Prostate gland (tissue), 2 donors: ENCODE results near the gene CRY2. TPM values are rescaled to one million over a fixed set of nuclear protein-coding genes. Genes with fewer than 3 reads are reported as not detected.
"Not testable (repeated sequence)": the region's sequence is repeated elsewhere in the genome, so short reads cannot be mapped to it uniquely, and the experiment has no call there.

ENCODE experiments used
- DNase-seq: peaks from one replicate; pipeline ENCODE4 v3.0.0-alpha.2; 2019; ENCODE audit warnings: low spot score
- H3K27ac ChIP-seq, 2 donors: fragments of 200-600 bp; sonication (generic); 2 replicates each; pipeline ENCODE4 v1.5.1; 2017 to 2019
- H3K27me3 ChIP-seq: fragments of 200-600 bp; sonication (generic); replicated peaks from 2 replicates; pipeline ENCODE4 v1.5.1; 2019; ENCODE audit not compliant: insufficient read depth
- H3K36me3 ChIP-seq, 2 donors: fragments of 200-600 bp; sonication (generic); 1 replicate in 1 of 2; 2 replicates in 1 of 2; pipeline versions ENCODE4 v1.5.1 to v1.8.1; 2017 to 2019
- H3K4me1 ChIP-seq: fragments of 200-600 bp; sonication (generic); replicated peaks from 2 replicates; pipeline ENCODE4 v1.5.1; 2019
- H3K4me3 ChIP-seq, 2 donors: fragments of 200-600 bp; sonication (generic); 2 replicates each; pipeline ENCODE4 v1.5.1; 2017 to 2019
- H3K9me3 ChIP-seq: fragments of 200-600 bp; sonication (generic); 2 replicates; pipeline ENCODE4 v1.5.1; 2017
- CTCF ChIP-seq, 4 experiments: fragments of 200-600 bp in 2 of 4; fragments of 450-650 bp in 2 of 4; sonication (generic) in 2 of 4; IDR thresholded peaks; 1 replicate in 3 of 4; 2 replicates in 1 of 4; pipeline ENCODE4 v1.5.1; 2016 to 2019; ENCODE audit warnings: antibody characterized with exemption in 4 of 4, mild to moderate bottlenecking in 2 of 4, moderate library complexity in 2 of 4
- POLR2A ChIP-seq: fragments of 450-650 bp; IDR thresholded peaks from one replicate; pipeline ENCODE4 v1.6.1; 2016; ENCODE audit warnings: antibody characterized with exemption, mild to moderate bottlenecking
- POLR2AphosphoS5 ChIP-seq: sonication (generic); formaldehyde crosslinking; IDR thresholded peaks from one replicate; pipeline ENCODE4 v1.6.1; 2017; ENCODE audit warnings: antibody characterized with exemption
- WGBS: methylation state at CpG from one replicate; pipeline ENCODE4 v1.1.5; 2018; 5-methylcytosine and 5-hydroxymethylcytosine counted together
- intact Hi-C: fragments of 100-400 bp; cut with DNase I; formaldehyde crosslinking; loops from one replicate; pipeline ENCODE4 v1.14.2; 2022
- total RNA-seq, 2 donors: library from RNA; depleted of rRNA; stranded (reverse); fragments of >200 nt; gene quantifications; one replicate each; pipeline ENCODE4 v1.1.0, GENCODE V29; 2016

CRY2 gene
- total RNA-seq, 2 donors from 2014 or later = 45.4 to 70.8 TPM

GRCh38 chr11:45839204-45839603, 8.1 kb upstream of the CRY2 start:
- no peaks in the 10 kb centered on the region for H3K36me3 ChIP-seq
- H3K9me3 ChIP-seq = no peaks in the 10 kb centered on the region
- intact Hi-C loops = no loop called here
- H3K27ac ChIP-seq = no peak overlapping the region
- no peaks in the 10 kb centered on the region for H3K27me3 ChIP-seq
- TF ChIP-seq CTCF (IDR thresholded peaks at IDR 0.05) (no peak), POLR2AphosphoS5 (no peak), POLR2A (no peak)
- no peaks in the 10 kb centered on the region for H3K4me1 ChIP-seq
- DNase-seq = no peak
- WGBS = 87% methylated on average over 6 of the region's 6 CpGs
- no peak overlapping the region for H3K4me3 ChIP-seq

- H3K27ac ChIP-seq, H3K4me3 ChIP-seq, H3K36me3 ChIP-seq, intact Hi-C loops, DNase-seq, H3K4me1 ChIP-seq, H3K27me3 ChIP-seq, H3K9me3 ChIP-seq: not testable (repeated sequence)
- WGBS = 93% methylated on average over 13 of the region's 13 CpGs
These were observed 7.0 kb upstream of the CRY2 start for GRCh38 chr11:45840251-45840650.

GRCh38 chr11:45843158-45843924, 3.9 kb upstream of the CRY2 start:
- H3K27me3 ChIP-seq = no peaks in the 10 kb centered on the region
- intact Hi-C loops = no loop called here
- DNase-seq = peak; percentile 95
- peak overlapping the region in 1 of 2 donors; percentile 8 for H3K4me3 ChIP-seq
- H3K36me3 ChIP-seq = no peaks in the 10 kb centered on the region
- H3K9me3 ChIP-seq = no peaks in the 10 kb centered on the region
- H3K27ac ChIP-seq = peak overlapping the region; percentile 69 to 78
- H3K4me1 ChIP-seq = peaks cover 4% of the 10 kb centered on the region
- 4% methylated on average over 22 of the region's 22 CpGs for WGBS
- peak; percentile 40 for TF ChIP-seq POLR2A
- TF ChIP-seq CTCF (IDR thresholded peaks at IDR 0.05) = peak; percentile 88 to 98 (median 96)
- peak; percentile 93 for TF ChIP-seq POLR2AphosphoS5

- peaks cover 4% of the 10 kb centered on the region for H3K4me1 ChIP-seq
- no peak for DNase-seq
- WGBS = 69% methylated on average over 3 of the region's 3 CpGs
- no peak overlapping the region for H3K4me3 ChIP-seq
- intact Hi-C loops = loop anchor here (5.0 kb wide), 2 partner anchors 38 to 72 kb away; partner anchors contain the start of genes PEX16 and SLC35C1
- H3K9me3 ChIP-seq = no peaks in the 10 kb centered on the region
- H3K27me3 ChIP-seq = no peaks in the 10 kb centered on the region
- no peaks in the 10 kb centered on the region for H3K36me3 ChIP-seq
- H3K27ac ChIP-seq = no peak overlapping the region
- TF ChIP-seq CTCF (IDR thresholded peaks at IDR 0.05) = no peak
- no peak for TF ChIP-seq POLR2A
- TF ChIP-seq POLR2AphosphoS5 = no peak
These were observed 2.3 kb upstream of the CRY2 start for GRCh38 chr11:45844822-45845578.

GRCh38 chr11:45846174-45846675, 1.1 kb upstream of the CRY2 start:
- Histone ChIP-seq H3K27me3 (no peaks in the 10 kb centered on the region), H3K4me1 (peaks cover 11% of the 10 kb centered on the region), H3K36me3 (no peaks in the 10 kb centered on the region), H3K27ac (peak overlapping the region; percentile 88 to 95), H3K4me3 (no peak overlapping the region), H3K9me3 (no peaks in the 10 kb centered on the region)
- DNase-seq = no peak
- intact Hi-C loops = loop anchor here (5.0 kb wide), 2 partner anchors 39 to 71 kb away; partner anchors contain the start of genes PEX16 and SLC35C1
- TF ChIP-seq POLR2AphosphoS5 (no peak), POLR2A (no peak), CTCF (IDR thresholded peaks at IDR 0.05) (no peak)
- WGBS = 89% methylated on average over 4 of the region's 4 CpGs
